ENCODE measurements around the gene ANKRD53. TPM values are rescaled to one million over a fixed set of nuclear protein-coding genes. Genes with fewer than 3 reads are reported as not detected.

The ANKRD53 gene
- total RNA-seq, 4 donors from 2014 or later = 1.8 to 3.7 TPM; not detected in 2

DNA sequence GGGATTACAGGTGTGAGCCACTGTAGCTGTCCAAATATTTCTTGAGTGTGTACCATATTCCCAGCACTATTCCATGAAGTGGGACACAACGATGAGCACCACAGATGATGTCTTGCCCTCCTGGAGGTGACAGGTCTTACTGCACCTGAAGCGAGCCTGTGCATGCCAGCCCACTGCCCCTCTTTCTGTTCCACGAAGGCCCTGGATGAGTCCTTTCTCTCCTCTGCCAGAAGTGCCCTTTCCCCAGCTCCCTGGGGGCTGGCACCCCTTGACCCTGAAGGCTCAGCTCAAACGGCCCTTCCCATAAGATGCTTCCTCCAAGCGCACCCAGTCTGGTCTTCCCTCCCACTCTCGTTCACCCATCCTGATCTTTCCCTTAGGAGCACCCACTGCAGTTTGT lies 37.2 kb upstream of the ANKRD53 start:
- Histone ChIP-seq H3K4me1 (no peaks in the 10 kb centered on the region), H3K27me3 (no peaks in the 10 kb centered on the region), H3K4me3 (no peak overlapping the region), H3K9me3 (no peaks in the 10 kb centered on the region), H3K36me3 (no peaks in the 10 kb centered on the region), H3K27ac (no peak overlapping the region)
- intact Hi-C loops (cut with DNase I; ENCODE audit: low total_unique reads) = no loop called here
- TF ChIP-seq, protein P1, sequence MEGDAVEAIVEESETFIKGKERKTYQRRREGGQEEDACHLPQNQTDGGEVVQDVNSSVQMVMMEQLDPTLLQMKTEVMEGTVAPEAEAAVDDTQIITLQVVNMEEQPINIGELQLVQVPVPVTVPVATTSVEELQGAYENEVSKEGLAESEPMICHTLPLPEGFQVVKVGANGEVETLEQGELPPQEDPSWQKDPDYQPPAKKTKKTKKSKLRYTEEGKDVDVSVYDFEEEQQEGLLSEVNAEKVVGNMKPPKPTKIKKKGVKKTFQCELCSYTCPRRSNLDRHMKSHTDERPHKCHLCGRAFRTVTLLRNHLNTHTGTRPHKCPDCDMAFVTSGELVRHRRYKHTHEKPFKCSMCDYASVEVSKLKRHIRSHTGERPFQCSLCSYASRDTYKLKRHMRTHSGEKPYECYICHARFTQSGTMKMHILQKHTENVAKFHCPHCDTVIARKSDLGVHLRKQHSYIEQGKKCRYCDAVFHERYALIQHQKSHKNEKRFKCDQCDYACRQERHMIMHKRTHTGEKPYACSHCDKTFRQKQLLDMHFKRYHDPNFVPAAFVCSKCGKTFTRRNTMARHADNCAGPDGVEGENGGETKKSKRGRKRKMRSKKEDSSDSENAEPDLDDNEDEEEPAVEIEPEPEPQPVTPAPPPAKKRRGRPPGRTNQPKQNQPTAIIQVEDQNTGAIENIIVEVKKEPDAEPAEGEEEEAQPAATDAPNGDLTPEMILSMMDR (IDR thresholded peaks at IDR 0.05) = no peak
- no peak for TF ChIP-seq POLR2A (IDR thresholded peaks at IDR 0.05)
- DNase-seq = no peak

DNA sequence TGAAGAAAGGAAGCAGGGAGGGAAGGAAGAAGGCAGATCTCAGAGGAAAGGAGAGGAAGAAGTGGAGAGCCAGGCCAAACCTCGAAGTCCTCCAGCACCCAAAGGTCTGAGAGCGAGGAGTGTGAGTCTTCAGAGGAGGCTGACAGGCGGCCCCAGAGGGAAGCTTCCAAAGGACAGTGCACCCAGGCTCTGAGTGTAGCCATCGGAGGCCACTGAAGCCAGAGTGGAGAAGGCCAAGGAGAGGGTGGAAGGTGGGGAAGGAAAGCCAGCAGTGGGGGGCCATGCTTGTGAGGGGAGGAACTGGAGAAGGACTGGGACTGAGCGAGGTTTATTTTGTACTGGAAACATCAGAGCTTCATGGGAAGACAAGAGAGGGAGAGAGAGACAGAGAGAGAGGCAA lies 36.7 kb upstream of the ANKRD53 start:
- no peak for DNase-seq
- intact Hi-C loops (cut with DNase I; ENCODE audit: low total_unique reads) = no loop called here

DNA sequence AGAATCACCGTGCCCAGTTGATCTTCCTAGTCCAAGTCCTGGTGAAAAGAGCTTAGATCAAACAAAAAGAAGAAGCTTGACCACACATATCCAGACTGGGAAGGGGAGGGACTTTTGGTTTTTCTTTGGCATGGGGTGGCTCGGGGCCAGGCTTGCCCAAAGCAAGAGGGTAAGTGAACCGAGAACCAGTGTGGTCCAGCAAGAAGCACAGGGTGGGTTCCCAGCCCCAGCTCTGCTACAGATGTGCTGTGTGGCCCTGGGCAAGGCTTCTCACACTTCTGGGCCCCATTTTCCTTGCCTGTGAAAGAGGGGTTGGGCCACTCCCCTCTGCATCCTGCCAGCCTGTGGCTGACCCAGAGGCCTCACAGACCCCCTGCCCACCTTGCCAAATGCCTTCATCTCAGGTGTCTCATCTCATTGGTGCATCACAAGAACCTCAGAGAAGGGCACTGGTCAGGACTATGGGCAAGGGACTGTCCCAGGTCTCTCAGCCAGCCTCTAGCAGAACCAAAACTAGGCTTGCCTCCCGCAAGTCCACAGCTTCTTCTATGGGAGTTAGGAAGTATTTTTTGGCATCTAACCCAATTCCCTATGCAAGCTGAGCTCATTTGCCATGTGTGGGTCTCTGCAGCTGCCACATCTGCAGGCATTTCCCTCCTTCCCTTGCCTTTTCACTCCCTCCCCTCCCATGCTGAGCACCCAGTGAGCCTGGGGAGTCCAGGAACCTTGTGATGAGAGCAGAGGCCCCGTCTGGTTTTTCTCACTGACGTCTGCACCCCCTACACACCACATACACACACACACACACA lies 35.8 kb upstream of the ANKRD53 start:
- Histone ChIP-seq H3K4me3 (no peak overlapping the region), H3K36me3 (no peaks in the 10 kb centered on the region), H3K27me3 (no peaks in the 10 kb centered on the region), H3K9me3 (no peaks in the 10 kb centered on the region), H3K27ac (no peak overlapping the region), H3K4me1 (no peaks in the 10 kb centered on the region)
- intact Hi-C loops (cut with DNase I; ENCODE audit: low total_unique reads) = no loop called here
- no peak for DNase-seq
- no peak for TF ChIP-seq POLR2A (IDR thresholded peaks at IDR 0.05)
- TF ChIP-seq, protein P1 (IDR thresholded peaks at IDR 0.05) = no peak

More for the DNA sequence above, 36.7 kb upstream of the ANKRD53 start:
- H3K4me1 ChIP-seq = no peaks in the 10 kb centered on the region
- H3K4me3 ChIP-seq = no peak overlapping the region
- no peak overlapping the region for H3K27ac ChIP-seq
- H3K36me3 ChIP-seq = no peaks in the 10 kb centered on the region
- TF ChIP-seq, protein P1 (IDR thresholded peaks at IDR 0.05) = no peak
- no peak for TF ChIP-seq POLR2A (IDR thresholded peaks at IDR 0.05)
- no peaks in the 10 kb centered on the region for H3K9me3 ChIP-seq
- H3K27me3 ChIP-seq = no peaks in the 10 kb centered on the region

- H3K4me3 ChIP-seq = no peak overlapping the region
- intact Hi-C loops (cut with DNase I; ENCODE audit: low total_unique reads) = no loop called here
- H3K27ac ChIP-seq = no peak overlapping the region
- no peaks in the 10 kb centered on the region for H3K4me1 ChIP-seq
- DNase-seq = no peak
- no peaks in the 10 kb centered on the region for H3K27me3 ChIP-seq
- H3K9me3 ChIP-seq = no peaks in the 10 kb centered on the region
- TF ChIP-seq POLR2A (IDR thresholded peaks at IDR 0.05) = no peak
- TF ChIP-seq, protein P1 (IDR thresholded peaks at IDR 0.05) = no peak
- H3K36me3 ChIP-seq = no peaks in the 10 kb centered on the region
These were observed 35.1 kb upstream of the ANKRD53 start for GRCh38 chr2:70943205-70943871.

DNA sequence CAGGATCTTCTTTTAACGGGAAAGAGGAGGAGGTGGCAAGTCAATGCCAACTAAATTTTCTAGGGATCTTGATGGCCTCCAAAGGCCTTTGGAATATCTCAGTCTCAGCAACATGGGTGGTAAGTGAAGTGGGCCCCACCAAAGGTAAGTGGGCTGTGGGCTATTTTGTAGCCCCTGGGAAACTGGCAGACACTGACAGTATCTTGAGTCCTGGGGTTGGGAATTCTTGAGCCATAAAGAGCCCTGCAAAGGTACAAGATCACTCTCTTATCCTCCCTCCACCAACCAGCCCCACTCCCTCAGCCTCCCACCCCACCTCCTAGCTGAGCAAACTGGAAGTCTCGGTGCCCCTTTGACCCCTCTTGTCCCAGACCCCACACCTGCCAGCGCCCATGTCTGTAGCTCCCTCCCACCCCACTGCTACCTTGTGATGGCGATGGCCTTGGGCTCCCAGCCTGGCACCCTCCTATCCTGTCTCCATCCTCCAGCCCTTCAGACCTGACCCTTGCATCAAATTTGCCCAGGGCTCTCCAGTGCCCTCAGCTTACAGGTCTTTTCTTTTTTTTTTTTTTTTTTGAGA lies 34.2 kb upstream of the ANKRD53 start:
- TF ChIP-seq POLR2A (IDR thresholded peaks at IDR 0.05) = no peak
- TF ChIP-seq, protein P1 (IDR thresholded peaks at IDR 0.05) = no peak
- H3K9me3 ChIP-seq = no peaks in the 10 kb centered on the region
- H3K4me1 ChIP-seq = no peaks in the 10 kb centered on the region
- intact Hi-C loops (cut with DNase I; ENCODE audit: low total_unique reads) = no loop called here
- no peak overlapping the region for H3K27ac ChIP-seq
- no peak for DNase-seq
- H3K36me3 ChIP-seq = no peaks in the 10 kb centered on the region
- no peaks in the 10 kb centered on the region for H3K27me3 ChIP-seq
- H3K4me3 ChIP-seq = no peak overlapping the region

Measured in uterus (tissue), 4 donors.